Activated CD4-positive, alpha-beta T cell treated with anti-CD3 and anti-CD28 coated beads, Interleukin-2, amount 50 U/mL, for 1 hour (primary cell): ENCODE data around the gene HSPBAP1.
"Not testable (repeated sequence)": the region's sequence is repeated elsewhere in the genome, so short reads cannot be mapped to it uniquely, and the experiment has no call there.

Source experiments
- DNase-seq: peaks from one replicate; pipeline ENCODE4 v3.0.0-alpha.2; 2020

Gene HSPBAP1

GRCh38 chr3:122732682-122733525, 60.7 kb downstream of the HSPBAP1 start:
- DNase-seq = not testable (repeated sequence)

- no peak for DNase-seq
Measured at GRCh38 chr3:122730240-122730639, 63.4 kb downstream of the HSPBAP1 start.

GRCh38 chr3:122728756-122729514, 64.7 kb downstream of the HSPBAP1 start:
- DNase-seq = no peak

- no peak for DNase-seq
Measured at GRCh38 chr3:122728186-122728585, 65.4 kb downstream of the HSPBAP1 start.

GRCh38 chr3:122727766-122728165, 65.9 kb downstream of the HSPBAP1 start:
- DNase-seq = no peak

GRCh38 chr3:122727294-122727693, 66.3 kb downstream of the HSPBAP1 start:
- no peak for DNase-seq

- DNase-seq = no peak
Measured at GRCh38 chr3:122725106-122725505, 68.5 kb downstream of the HSPBAP1 start.

- no peak for DNase-seq
Measured at GRCh38 chr3:122719273-122719921, 74.2 kb downstream of the HSPBAP1 start.

- no peak for DNase-seq
Measured at GRCh38 chr3:122716667-122717066, 77.0 kb downstream of the HSPBAP1 start.

- no peak for DNase-seq
Measured at GRCh38 chr3:122714273-122714672, 79.4 kb downstream of the HSPBAP1 start.

- DNase-seq = not testable (repeated sequence)
Measured at GRCh38 chr3:122710616-122711251, 82.9 kb downstream of the HSPBAP1 start.

- DNase-seq = no peak
Measured at GRCh38 chr3:122705379-122705778, 88.3 kb downstream of the HSPBAP1 start.

- no peak for DNase-seq
Measured at GRCh38 chr3:122700193-122700592, 93.4 kb downstream of the HSPBAP1 start.

GRCh38 chr3:122697952-122698620, 95.5 kb downstream of the HSPBAP1 start:
- DNase-seq = no peak

- no peak for DNase-seq
Measured at GRCh38 chr3:122695927-122696561, 97.6 kb downstream of the HSPBAP1 start.

- DNase-seq = no peak
Measured at GRCh38 chr3:122694966-122695365, 98.7 kb downstream of the HSPBAP1 start.

GRCh38 chr3:122692674-122693073, 101.0 kb downstream of the HSPBAP1 start:
- no peak for DNase-seq

GRCh38 chr3:122691195-122691594, 102.4 kb downstream of the HSPBAP1 start:
- no peak for DNase-seq

GRCh38 chr3:122690096-122690495, 103.5 kb downstream of the HSPBAP1 start:
- DNase-seq = no peak
